HG03045 (cell line): Measurements from ENCODE around the gene ALKBH3.

ENCODE experiments used
- ATAC-seq: cut with Tn5 transposase; IDR thresholded peaks from one replicate; pipeline ENCODE4 v1.9.1; 2021; ENCODE audit warnings: mild to moderate bottlenecking, moderate library complexity; ENCODE audit not compliant: unreplicated experiment

Gene ALKBH3

GRCh38 chr11:43892851-43893250, 12.2 kb downstream of the ALKBH3 start:
- no peak for ATAC-seq

- ATAC-seq, result no peak
Measured at GRCh38 chr11:43894546-43894945, 13.9 kb downstream of the ALKBH3 start.

GRCh38 chr11:43895601-43896000, 15.0 kb downstream of the ALKBH3 start:
- ATAC-seq, result no peak

- no peak for ATAC-seq
Measured at GRCh38 chr11:43898574-43898973, 17.9 kb downstream of the ALKBH3 start.

- ATAC-seq, result no peak
Measured at GRCh38 chr11:43899094-43899493, 18.5 kb downstream of the ALKBH3 start.

- ATAC-seq, result no peak
Measured at GRCh38 chr11:43901551-43901950, 20.9 kb downstream of the ALKBH3 start.

- ATAC-seq, result no peak
Measured at GRCh38 chr11:43903078-43903477, 22.4 kb downstream of the ALKBH3 start.

- ATAC-seq, result no peak
Measured at GRCh38 chr11:43903969-43904368, 23.3 kb downstream of the ALKBH3 start.

GRCh38 chr11:43904742-43905535, 24.3 kb downstream of the ALKBH3 start:
- no peak for ATAC-seq

- ATAC-seq, result no peak
Measured at GRCh38 chr11:43905813-43906241, 25.2 kb downstream of the ALKBH3 start.

GRCh38 chr11:43907028-43907975, 26.7 kb downstream of the ALKBH3 start:
- no peak for ATAC-seq

- ATAC-seq, result no peak
Measured at GRCh38 chr11:43908191-43908590, 27.6 kb downstream of the ALKBH3 start.

GRCh38 chr11:43908683-43909082, 28.1 kb downstream of the ALKBH3 start:
- no peak for ATAC-seq

- no peak for ATAC-seq
Measured at GRCh38 chr11:43913829-43914380, 33.3 kb downstream of the ALKBH3 start.

GRCh38 chr11:43914466-43914865, 33.8 kb downstream of the ALKBH3 start:
- no peak for ATAC-seq

- ATAC-seq, result no peak
Measured at GRCh38 chr11:43916621-43917020, 36.0 kb downstream of the ALKBH3 start.

GRCh38 chr11:43917851-43918250, 37.2 kb downstream of the ALKBH3 start:
- no peak for ATAC-seq

GRCh38 chr11:43918662-43919061, 38.0 kb downstream of the ALKBH3 start:
- no peak for ATAC-seq

GRCh38 chr11:43919852-43920597, 39.4 kb downstream of the ALKBH3 start:
- ATAC-seq, result no peak

GRCh38 chr11:43920598-43921419, 40.2 kb downstream of the ALKBH3 start:
- ATAC-seq, result peak; percentile 63
